GM19463 (cell line): ENCODE results near the gene DEFB129.
A peak's percentile ranks its signal among the peaks of the same experiment; 100 is the strongest.
"Not testable (repeated sequence)": the region's sequence is repeated elsewhere in the genome, so short reads cannot be mapped to it uniquely, and the experiment has no call there.

Experiments
- ATAC-seq: cut with Tn5 transposase; IDR thresholded peaks from one replicate; pipeline ENCODE4 v1.9.1; 2021; ENCODE audit warnings: mild to moderate bottlenecking, moderate library complexity; ENCODE audit not compliant: unreplicated experiment

Gene DEFB129

GRCh38 chr20:252801-253200 is 25.7 kb downstream of the DEFB129 start:
- no peak for ATAC-seq

GRCh38 chr20:253447-253846 is 26.4 kb downstream of the DEFB129 start:
- not testable (repeated sequence) for ATAC-seq

- ATAC-seq: no peak
Observed at GRCh38 chr20:257419-257818, 30.4 kb downstream of the DEFB129 start, which contains the start of gene DEFB132. TSS of gene DEFB132 (plus strand) at chr20:257724. CDS start at chr20:257779, 55 bp downstream.

GRCh38 chr20:258269-258858 is 31.3 kb downstream of the DEFB129 start:
- ATAC-seq: no peak

- no peak for ATAC-seq
Observed at GRCh38 chr20:258963-259362, 31.9 kb downstream of the DEFB129 start.

- ATAC-seq: no peak
Observed at GRCh38 chr20:259981-260380, 32.9 kb downstream of the DEFB129 start.

- ATAC-seq: no peak
Observed at GRCh38 chr20:263701-264100, 36.6 kb downstream of the DEFB129 start.

- peak; percentile 96 for ATAC-seq
Observed at GRCh38 chr20:266596-267562, 39.8 kb downstream of the DEFB129 start.

GRCh38 chr20:270517-270916 is 43.5 kb downstream of the DEFB129 start:
- no peak for ATAC-seq

GRCh38 chr20:271069-271468 is 44.0 kb downstream of the DEFB129 start:
- ATAC-seq: no peak

GRCh38 chr20:271528-271927 is 44.5 kb downstream of the DEFB129 start:
- no peak for ATAC-seq

GRCh38 chr20:272718-273117 is 45.7 kb downstream of the DEFB129 start:
- ATAC-seq: no peak

GRCh38 chr20:273884-274283 is 46.8 kb downstream of the DEFB129 start:
- ATAC-seq: no peak

GRCh38 chr20:275791-276190 is 48.7 kb downstream of the DEFB129 start:
- ATAC-seq: no peak

GRCh38 chr20:276620-277495 is 49.8 kb downstream of the DEFB129 start:
- ATAC-seq: no peak

- ATAC-seq: no peak
Observed at GRCh38 chr20:277496-277781, 50.4 kb downstream of the DEFB129 start.

- no peak for ATAC-seq
Observed at GRCh38 chr20:278181-278580, 51.1 kb downstream of the DEFB129 start.

GRCh38 chr20:278607-279571 is 51.8 kb downstream of the DEFB129 start:
- ATAC-seq: no peak
